Measurements from ENCODE around the gene OR51B5. TPM values are rescaled to one million over a fixed set of nuclear protein-coding genes. Genes with fewer than 3 reads are reported as not detected.

OR51B5 gene
- polyA plus RNA-seq, 3 donors, result not detected

Other genes with a start within 250 kb of the OR51B5 start
- not detected for gene OR52A5, start 205.2 kb downstream of the OR51B5 start, polyA plus RNA-seq
- gene OR52A1, start 188.8 kb downstream of the OR51B5 start, polyA plus RNA-seq, result not detected
- not detected for gene OR51V1, start 142.8 kb downstream of the OR51B5 start, polyA plus RNA-seq
- 100 to 1,000 TPM in 1 of 3 donors, 10 to 100 TPM in 2; 12.9 to 541 (median 41.6) TPM for gene HBB, start 116.5 kb downstream of the OR51B5 start, polyA plus RNA-seq
- under 1 TPM in 1 of 3 donors, not detected in 2; 0.30 TPM for gene HBD, start 109.0 kb downstream of the OR51B5 start, polyA plus RNA-seq
- not detected for gene HBG1, start 93.7 kb downstream of the OR51B5 start, polyA plus RNA-seq
- not detected for gene HBG2, start 88.7 kb downstream of the OR51B5 start, polyA plus RNA-seq
- under 1 TPM in 2 of 3 donors, not detected in 1; 0.10 to 0.14 TPM for gene HBE1, start 73.6 kb downstream of the OR51B5 start, polyA plus RNA-seq
- gene OR51B4, start 41.6 kb downstream of the OR51B5 start, polyA plus RNA-seq, result not detected
- not detected for gene OR51B2, start 19.2 kb downstream of the OR51B5 start, polyA plus RNA-seq
- not detected for gene OR51B6, start 8.0 kb upstream of the OR51B5 start, polyA plus RNA-seq
- gene OR51M1, start 40.3 kb upstream of the OR51B5 start, polyA plus RNA-seq, result not detected
- not detected for gene OR51Q1, start 78.6 kb upstream of the OR51B5 start, polyA plus RNA-seq
- gene OR51I1, start 98.0 kb upstream of the OR51B5 start, polyA plus RNA-seq, result not detected
- not detected for gene OR51I2, start 105.8 kb upstream of the OR51B5 start, polyA plus RNA-seq
- not detected for gene OR52D1, start 145.2 kb upstream of the OR51B5 start, polyA plus RNA-seq
- not detected for gene UBQLN3, start 166.4 kb upstream of the OR51B5 start, polyA plus RNA-seq
- gene UBQLNL, start 173.2 kb upstream of the OR51B5 start, polyA plus RNA-seq, result under 1 TPM; 0.08 to 0.22 (median 0.09) TPM
- not detected for gene OR52H1, start 205.0 kb upstream of the OR51B5 start, polyA plus RNA-seq
- gene OR52B6, start 237.4 kb upstream of the OR51B5 start, polyA plus RNA-seq, result not detected